ENCODE data around the gene SULT4A1. TPM values are rescaled to one million over a fixed set of nuclear protein-coding genes. Genes with fewer than 3 reads are reported as not detected.

The SULT4A1 gene
- total RNA-seq, 2 experiments from 2014 or later: not detected

- Mint-ChIP-seq H3K4me3 (no peak overlapping the region), H3K4me1 (ENCODE audit: low read depth) (no peaks in the 10 kb centered on the region), H3K9me3 (no peaks in the 10 kb centered on the region), H3K27ac (no peak overlapping the region), H3K36me3 (ENCODE audit: low read depth) (no peaks in the 10 kb centered on the region), H3K27me3 (no peaks in the 10 kb centered on the region)
- ATAC-seq: no peak
- ChIA-PET POLR2A (no interaction called here), CTCF (interaction anchor here (0.9 kb wide), 1 partner anchor 107 kb away, joined by 3 read pairs; no protein-coding TSS in a partner anchor)
- intact Hi-C loops (cut with micrococcal nuclease): no loop called here
- TF ChIP-seq, protein P1, sequence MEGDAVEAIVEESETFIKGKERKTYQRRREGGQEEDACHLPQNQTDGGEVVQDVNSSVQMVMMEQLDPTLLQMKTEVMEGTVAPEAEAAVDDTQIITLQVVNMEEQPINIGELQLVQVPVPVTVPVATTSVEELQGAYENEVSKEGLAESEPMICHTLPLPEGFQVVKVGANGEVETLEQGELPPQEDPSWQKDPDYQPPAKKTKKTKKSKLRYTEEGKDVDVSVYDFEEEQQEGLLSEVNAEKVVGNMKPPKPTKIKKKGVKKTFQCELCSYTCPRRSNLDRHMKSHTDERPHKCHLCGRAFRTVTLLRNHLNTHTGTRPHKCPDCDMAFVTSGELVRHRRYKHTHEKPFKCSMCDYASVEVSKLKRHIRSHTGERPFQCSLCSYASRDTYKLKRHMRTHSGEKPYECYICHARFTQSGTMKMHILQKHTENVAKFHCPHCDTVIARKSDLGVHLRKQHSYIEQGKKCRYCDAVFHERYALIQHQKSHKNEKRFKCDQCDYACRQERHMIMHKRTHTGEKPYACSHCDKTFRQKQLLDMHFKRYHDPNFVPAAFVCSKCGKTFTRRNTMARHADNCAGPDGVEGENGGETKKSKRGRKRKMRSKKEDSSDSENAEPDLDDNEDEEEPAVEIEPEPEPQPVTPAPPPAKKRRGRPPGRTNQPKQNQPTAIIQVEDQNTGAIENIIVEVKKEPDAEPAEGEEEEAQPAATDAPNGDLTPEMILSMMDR (IDR thresholded peaks at IDR 0.05): no peak
- no peak for DNase-seq
These were observed 85.0 kb downstream of the SULT4A1 start for GRCh38 chr22:43777286-43777685.

GRCh38 chr22:43776081-43776670, 86.1 kb downstream of the SULT4A1 start:
- no peak for ATAC-seq
- H3K27ac Mint-ChIP-seq: no peak overlapping the region
- no peaks in the 10 kb centered on the region for H3K27me3 Mint-ChIP-seq
- TF ChIP-seq, protein P1 (IDR thresholded peaks at IDR 0.05): no peak
- H3K9me3 Mint-ChIP-seq: no peaks in the 10 kb centered on the region
- DNase-seq: no peak
- H3K4me3 Mint-ChIP-seq: no peak overlapping the region
- intact Hi-C loops (cut with micrococcal nuclease): no loop called here
- ChIA-PET POLR2A (no interaction called here), CTCF (no interaction called here)
- H3K36me3 Mint-ChIP-seq (ENCODE audit: low read depth): no peaks in the 10 kb centered on the region
- no peaks in the 10 kb centered on the region for H3K4me1 Mint-ChIP-seq (ENCODE audit: low read depth)

Other genes with a start within 250 kb of the SULT4A1 start
- under 1 TPM; 0.16 to 0.29 TPM for gene EFCAB6, start 50.2 kb downstream of the SULT4A1 start, total RNA-seq
- not detected for gene PNPLA5, start 29.5 kb upstream of the SULT4A1 start, total RNA-seq
- gene PNPLA3, start 61.3 kb upstream of the SULT4A1 start, total RNA-seq: under 1 TPM; 0.58 to 0.70 TPM
- 10 to 100 TPM; 41.7 to 42.2 TPM for gene SAMM50, start 92.9 kb upstream of the SULT4A1 start, total RNA-seq
- gene PARVB, start 161.8 kb upstream of the SULT4A1 start, total RNA-seq: 10 to 100 TPM; 71.0 to 73.1 TPM

Data from activated CD8-positive, alpha-beta T cell treated with anti-CD3 and anti-CD28 coated beads for 36 hours (primary cell).